ENCODE results near the gene GRAP2. TPM values are rescaled to one million over a fixed set of nuclear protein-coding genes. Genes with fewer than 3 reads are reported as not detected.

GRAP2 gene
- total and polyA plus RNA-seq, 8 donors = 0.42 to 1.3 (median 0.79) TPM

- H3K4me1 ChIP-seq = no peaks in the 10 kb centered on the region
- 88 to 91% methylated on average over 18 of the region's 18 CpGs for WGBS, 2 donors
- TF ChIP-seq CTCF (IDR thresholded peaks at IDR 0.05) = no peak
- intact Hi-C loops (cut with DNase I) = no loop called here
- DNase-seq = no peak
- no peaks in the 10 kb centered on the region for H3K36me3 ChIP-seq
- H3K9me3 ChIP-seq = no peaks in the 10 kb centered on the region
- H3K27me3 ChIP-seq = no peaks in the 10 kb centered on the region
- H3K27ac ChIP-seq = no peak overlapping the region
- FAIRE-seq = no peak
- ATAC-seq = no peak
- no peak overlapping the region for H3K4me3 ChIP-seq
Measured at GRCh38 chr22:39924286-39924685, 23.4 kb downstream of the GRAP2 start.

GRCh38 chr22:39925273-39925672, 24.4 kb downstream of the GRAP2 start:
- intact Hi-C loops (cut with DNase I) = no loop called here
- no peak overlapping the region for H3K4me3 ChIP-seq
- 84 to 93% methylated on average over 2 of the region's 2 CpGs for WGBS, 2 donors
- no peaks in the 10 kb centered on the region for H3K36me3 ChIP-seq
- TF ChIP-seq CTCF (IDR thresholded peaks at IDR 0.05) = no peak
- H3K27ac ChIP-seq = no peak overlapping the region
- H3K9me3 ChIP-seq = no peaks in the 10 kb centered on the region
- FAIRE-seq (no peak), DNase-seq (no peak), ATAC-seq (no peak)
- no peaks in the 10 kb centered on the region for H3K4me1 ChIP-seq
- H3K27me3 ChIP-seq = no peaks in the 10 kb centered on the region

GRCh38 chr22:39925909-39926679, 25.2 kb downstream of the GRAP2 start:
- H3K4me1 ChIP-seq = no peaks in the 10 kb centered on the region
- FAIRE-seq (no peak), DNase-seq (no peak), ATAC-seq (peak in 3 of 4 donors; percentile 49 to 62 (median 54))
- peak overlapping the region in 1 of 4 donors; percentile 48 for H3K27ac ChIP-seq
- WGBS, 2 donors = 66 to 69% methylated on average over 8 of the region's 8 CpGs
- intact Hi-C loops (cut with DNase I) = no loop called here
- no peak for TF ChIP-seq CTCF (IDR thresholded peaks at IDR 0.05)
- no peak overlapping the region for H3K4me3 ChIP-seq
- no peaks in the 10 kb centered on the region for H3K9me3 ChIP-seq
- no peaks in the 10 kb centered on the region for H3K27me3 ChIP-seq
- no peaks in the 10 kb centered on the region for H3K36me3 ChIP-seq

GRCh38 chr22:39926753-39927152, 25.9 kb downstream of the GRAP2 start:
- ATAC-seq (peak in 1 of 4 donors; percentile 38), DNase-seq (no peak), FAIRE-seq (no peak)
- H3K4me1 ChIP-seq = no peaks in the 10 kb centered on the region
- intact Hi-C loops (cut with DNase I) = no loop called here
- H3K4me3 ChIP-seq = no peak overlapping the region
- WGBS, 2 donors = 55 to 58% methylated on average over 5 of the region's 5 CpGs
- H3K36me3 ChIP-seq = no peaks in the 10 kb centered on the region
- H3K27ac ChIP-seq = peak overlapping the region in 1 of 4 donors; percentile 48
- no peaks in the 10 kb centered on the region for H3K9me3 ChIP-seq
- no peaks in the 10 kb centered on the region for H3K27me3 ChIP-seq
- no peak for TF ChIP-seq CTCF (IDR thresholded peaks at IDR 0.05)

- no peak overlapping the region for H3K27ac ChIP-seq
- WGBS, 2 donors = 21 to 31% methylated on average over 7 of the region's 7 CpGs
- TF ChIP-seq CTCF (IDR thresholded peaks at IDR 0.05) = no peak
- no peak overlapping the region for H3K4me3 ChIP-seq
- no peak for FAIRE-seq
- DNase-seq = no peak
- H3K36me3 ChIP-seq = no peaks in the 10 kb centered on the region
- intact Hi-C loops (cut with DNase I) = no loop called here
- H3K9me3 ChIP-seq = no peaks in the 10 kb centered on the region
- ATAC-seq = no peak
- H3K4me1 ChIP-seq = no peaks in the 10 kb centered on the region
- H3K27me3 ChIP-seq = no peaks in the 10 kb centered on the region
Measured at GRCh38 chr22:39927544-39927943, 26.7 kb downstream of the GRAP2 start.
